HG02623 (cell line): Measurements from ENCODE around the gene FBXL20.
"Not testable (repeated sequence)": the region's sequence is repeated elsewhere in the genome, so short reads cannot be mapped to it uniquely, and the experiment has no call there.

ENCODE experiments used
- ATAC-seq: cut with Tn5 transposase; IDR thresholded peaks from one replicate; pipeline ENCODE4 v1.9.1; 2021; ENCODE audit warnings: moderate library complexity; ENCODE audit not compliant: unreplicated experiment

Gene FBXL20

GRCh38 chr17:39334008-39334744 lies 67.2 kb downstream of the FBXL20 start:
- ATAC-seq: not testable (repeated sequence)

- no peak for ATAC-seq
Observed at GRCh38 chr17:39332092-39332491, 69.3 kb downstream of the FBXL20 start.

- no peak for ATAC-seq
Observed at GRCh38 chr17:39328815-39329214, 72.6 kb downstream of the FBXL20 start.

- no peak for ATAC-seq
Observed at GRCh38 chr17:39327109-39327508, 74.3 kb downstream of the FBXL20 start.

- no peak for ATAC-seq
Observed at GRCh38 chr17:39325528-39326240, 75.7 kb downstream of the FBXL20 start.

- no peak for ATAC-seq
Observed at GRCh38 chr17:39318636-39319035, 82.8 kb downstream of the FBXL20 start.

- no peak for ATAC-seq
Observed at GRCh38 chr17:39306509-39307212, 94.8 kb downstream of the FBXL20 start.

GRCh38 chr17:39305978-39306377 lies 95.4 kb downstream of the FBXL20 start:
- ATAC-seq: no peak

GRCh38 chr17:39304188-39304587 lies 97.2 kb downstream of the FBXL20 start:
- no peak for ATAC-seq

- ATAC-seq: no peak
Observed at GRCh38 chr17:39294060-39294459, 107.4 kb downstream of the FBXL20 start.

GRCh38 chr17:39292546-39292945 lies 108.9 kb downstream of the FBXL20 start:
- ATAC-seq: not testable (repeated sequence)

- not testable (repeated sequence) for ATAC-seq
Observed at GRCh38 chr17:39286513-39286912, 114.9 kb downstream of the FBXL20 start.

GRCh38 chr17:39284685-39285084 lies 116.7 kb downstream of the FBXL20 start:
- no peak for ATAC-seq

GRCh38 chr17:39283896-39284295 lies 117.5 kb downstream of the FBXL20 start:
- no peak for ATAC-seq

GRCh38 chr17:39283098-39283497 lies 118.3 kb downstream of the FBXL20 start:
- ATAC-seq: no peak

- ATAC-seq: no peak
Observed at GRCh38 chr17:39281806-39282205, 119.6 kb downstream of the FBXL20 start.

- not testable (repeated sequence) for ATAC-seq
Observed at GRCh38 chr17:39278246-39278645, 123.2 kb downstream of the FBXL20 start.

- ATAC-seq: no peak
Observed at GRCh38 chr17:39277110-39277509, 124.3 kb downstream of the FBXL20 start.

GRCh38 chr17:39276113-39276512 lies 125.3 kb downstream of the FBXL20 start:
- ATAC-seq: no peak

- ATAC-seq: no peak
Observed at GRCh38 chr17:39271546-39271945, 129.9 kb downstream of the FBXL20 start.

GRCh38 chr17:39270923-39271322 lies 130.5 kb downstream of the FBXL20 start:
- ATAC-seq: no peak

- no peak for ATAC-seq
Observed at GRCh38 chr17:39264119-39264518, 137.3 kb downstream of the FBXL20 start.
